Bronchial epithelial cell (primary cell): ENCODE results near the gene CLN6. TPM values are rescaled to one million over a fixed set of nuclear protein-coding genes. Genes with fewer than 3 reads are reported as not detected.
"Not testable (repeated sequence)": the region's sequence is repeated elsewhere in the genome, so short reads cannot be mapped to it uniquely, and the experiment has no call there.

Experiments
- DNase-seq: peaks from one replicate; pipeline ENCODE4 v3.0.0-alpha.2; 2010; ENCODE audit warnings: low read depth
- FAIRE-seq: peaks from 2 replicates; lab custom pipeline; 2011; peaks lifted over from hg19 to GRCh38; lab: Jason Lieb, UNC
- H3K27me3 ChIP-seq: 2 replicates; pipeline ENCODE4 v1.5.1; 2011; ENCODE audit warnings: low read length; ENCODE audit not compliant: control insufficient read depth, insufficient read depth
- H3K36me3 ChIP-seq: 2 replicates; pipeline ENCODE4 v1.5.1; 2011; ENCODE audit warnings: low read length; ENCODE audit not compliant: control insufficient read depth, insufficient read depth
- H3K4me3 ChIP-seq: 2 replicates; pipeline ENCODE4 v1.5.1; 2011; ENCODE audit warnings: mild to moderate bottlenecking, low read depth, low read length, control low read depth
- CTCF ChIP-seq: IDR thresholded peaks from 2 replicates; pipeline ENCODE4 v1.5.1; 2011; ENCODE audit warnings: mild to moderate bottlenecking, moderate library complexity, low read length, control low read depth, inconsistent platforms; ENCODE audit not compliant: insufficient read depth, severe bottlenecking
- total RNA-seq: library from RNA; depleted of rRNA; stranded (reverse); fragments of >200 nt; gene quantifications from 2 replicates; pipeline ENCODE4 v1.2.1, GENCODE V29; 2014

CLN6 gene
- total RNA-seq, 1 donor from 2014 or later, result 8.2 TPM

GRCh38 chr15:68230157-68231100, 901 bp upstream of the CLN6 start:
- Histone ChIP-seq H3K36me3 (no peaks in the 10 kb centered on the region), H3K27me3 (no peaks in the 10 kb centered on the region), H3K4me3 (peak overlapping the region; percentile 62)
- FAIRE-seq (no peak), DNase-seq (no peak)
- no peak for TF ChIP-seq CTCF

- no peak for TF ChIP-seq CTCF
- FAIRE-seq (no peak), DNase-seq (peak; percentile 10)
- no peaks in the 10 kb centered on the region for H3K27me3 ChIP-seq
- H3K36me3 ChIP-seq, result no peaks in the 10 kb centered on the region
- peak overlapping the region; percentile 62 for H3K4me3 ChIP-seq
Observed at GRCh38 chr15:68228971-68229385, 550 bp downstream of the CLN6 start.

GRCh38 chr15:68228143-68228970, 1.2 kb downstream of the CLN6 start:
- no peak for FAIRE-seq
- no peaks in the 10 kb centered on the region for H3K36me3 ChIP-seq
- H3K4me3 ChIP-seq, result peak overlapping the region; percentile 62
- TF ChIP-seq CTCF, result no peak
- DNase-seq, result peak; percentile 0
- H3K27me3 ChIP-seq, result no peaks in the 10 kb centered on the region

- H3K4me3 ChIP-seq, result peak overlapping the region; percentile 62
- DNase-seq, result no peak
- H3K27me3 ChIP-seq, result no peaks in the 10 kb centered on the region
- no peak for FAIRE-seq
- H3K36me3 ChIP-seq, result no peaks in the 10 kb centered on the region
- TF ChIP-seq CTCF, result no peak
Observed at GRCh38 chr15:68227643-68228142, 1.8 kb downstream of the CLN6 start.

- FAIRE-seq, result not testable (repeated sequence)
Observed at GRCh38 chr15:68225442-68225841, 4.1 kb downstream of the CLN6 start.

More at GRCh38 chr15:68225442-68225841, 4.1 kb downstream of the CLN6 start:
- DNase-seq, H3K36me3 ChIP-seq, H3K4me3 ChIP-seq, H3K27me3 ChIP-seq: not testable (repeated sequence)
